Measurements from ENCODE around the gene HNRNPUL1. TPM values are rescaled to one million over a fixed set of nuclear protein-coding genes. Genes with fewer than 3 reads are reported as not detected.

HNRNPUL1 gene
- total and polyA plus RNA-seq, 4 donors, result 64.3 to 190 (median 136) TPM

- no peak for DNase-seq (ENCODE audit: low read depth in 4 of 6, low spot score in 6 of 6)
- Histone ChIP-seq H3K4me3 (ENCODE audit: low read depth, low read length) (no peak overlapping the region), H3K4me1 (ENCODE audit: control insufficient read depth, insufficient read depth, low read length) (no peaks in the 10 kb centered on the region), H3K27me3 (ENCODE audit: control insufficient read depth, insufficient read depth, low read length) (no peaks in the 10 kb centered on the region), H3K27ac (ENCODE audit: low read depth, low read length) (no peak overlapping the region), H3K9me3 (ENCODE audit: control insufficient read depth, insufficient read depth, low read length) (no peaks in the 10 kb centered on the region), H3K36me3 (ENCODE audit: control insufficient read depth, insufficient read depth, low read length) (peaks cover 32% of the 10 kb centered on the region)
- 90% methylated on average over 2 of the region's 4 CpGs for WGBS (ENCODE audit: insufficient coverage)
Observed at GRCh38 chr19:41248895-41249294, 15.3 kb upstream of the HNRNPUL1 start.

- Histone ChIP-seq H3K36me3 (ENCODE audit: control insufficient read depth, insufficient read depth, low read length) (peaks cover 34% of the 10 kb centered on the region), H3K4me1 (ENCODE audit: control insufficient read depth, insufficient read depth, low read length) (no peaks in the 10 kb centered on the region), H3K27ac (ENCODE audit: low read depth, low read length) (no peak overlapping the region), H3K9me3 (ENCODE audit: control insufficient read depth, insufficient read depth, low read length) (no peaks in the 10 kb centered on the region), H3K4me3 (ENCODE audit: low read depth, low read length) (no peak overlapping the region), H3K27me3 (ENCODE audit: control insufficient read depth, insufficient read depth, low read length) (no peaks in the 10 kb centered on the region)
- DNase-seq (ENCODE audit: low read depth in 4 of 6, low spot score in 6 of 6), result no peak
- WGBS (ENCODE audit: insufficient coverage), result 90% methylated on average over 2 of the region's 9 CpGs
Observed at GRCh38 chr19:41249707-41250423, 14.3 kb upstream of the HNRNPUL1 start.

DNA sequence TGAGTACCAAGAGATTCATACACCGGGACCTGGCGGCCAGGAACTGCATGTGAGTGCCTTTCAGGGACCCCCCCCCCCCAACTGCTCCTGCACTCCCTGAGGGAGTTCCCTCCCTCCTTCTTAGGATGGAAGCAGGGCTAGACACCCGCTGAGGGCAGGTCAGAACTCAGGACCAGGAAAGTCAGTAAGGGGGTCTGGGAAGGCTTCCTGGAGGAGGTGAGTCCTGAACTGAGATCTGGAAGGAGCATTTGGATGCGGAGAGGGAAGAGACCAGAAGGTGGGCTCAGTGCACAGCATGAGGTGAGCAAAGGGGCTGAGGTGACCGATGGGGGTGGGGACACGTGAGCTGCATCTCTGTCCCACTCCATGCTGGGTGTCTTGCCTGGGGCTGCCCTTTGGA, 10.5 kb upstream of the HNRNPUL1 start:
- no peak for DNase-seq (ENCODE audit: low read depth in 4 of 6, low spot score in 6 of 6)
- H3K4me1 ChIP-seq (ENCODE audit: control insufficient read depth, insufficient read depth, low read length), result no peaks in the 10 kb centered on the region
- peaks cover 38% of the 10 kb centered on the region for H3K36me3 ChIP-seq (ENCODE audit: control insufficient read depth, insufficient read depth, low read length)
- no peak overlapping the region for H3K27ac ChIP-seq (ENCODE audit: low read depth, low read length)
- H3K4me3 ChIP-seq (ENCODE audit: low read depth, low read length), result no peak overlapping the region
- H3K9me3 ChIP-seq (ENCODE audit: control insufficient read depth, insufficient read depth, low read length), result no peaks in the 10 kb centered on the region
- no peaks in the 10 kb centered on the region for H3K27me3 ChIP-seq (ENCODE audit: control insufficient read depth, insufficient read depth, low read length)
- WGBS (ENCODE audit: insufficient coverage), result 93% methylated on average over 3 of the region's 6 CpGs

DNA sequence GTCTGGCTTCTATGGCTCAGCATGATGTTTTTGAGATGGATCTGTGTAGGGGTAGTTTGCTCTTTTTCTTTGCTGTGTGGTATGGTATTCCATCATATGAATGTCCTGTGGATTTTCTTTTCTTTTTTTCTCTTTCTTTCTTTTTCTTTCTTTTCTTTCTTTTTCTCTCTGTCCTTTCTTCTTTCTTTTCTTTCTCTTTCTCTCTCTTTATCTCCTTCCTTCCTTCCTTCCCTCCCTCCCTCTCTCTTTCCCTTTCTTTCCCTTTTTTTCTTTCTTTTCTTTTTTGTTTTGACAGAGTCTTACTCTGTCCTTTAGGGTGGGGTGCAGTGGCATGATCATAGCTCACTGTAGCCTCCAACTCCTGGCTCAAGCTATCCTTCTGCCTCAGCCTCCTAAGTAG, 9.0 kb upstream of the HNRNPUL1 start:
- Histone ChIP-seq H3K9me3 (ENCODE audit: control insufficient read depth, insufficient read depth, low read length) (no peaks in the 10 kb centered on the region), H3K27me3 (ENCODE audit: control insufficient read depth, insufficient read depth, low read length) (no peaks in the 10 kb centered on the region), H3K27ac (ENCODE audit: low read depth, low read length) (no peak overlapping the region), H3K4me1 (ENCODE audit: control insufficient read depth, insufficient read depth, low read length) (no peaks in the 10 kb centered on the region), H3K4me3 (ENCODE audit: low read depth, low read length) (no peak overlapping the region), H3K36me3 (ENCODE audit: control insufficient read depth, insufficient read depth, low read length) (peaks cover 38% of the 10 kb centered on the region)
- DNase-seq (ENCODE audit: low read depth in 4 of 6, low spot score in 6 of 6), result no peak

- H3K27ac ChIP-seq (ENCODE audit: low read depth, low read length), result peak overlapping the region; percentile 100
- H3K36me3 ChIP-seq (ENCODE audit: control insufficient read depth, insufficient read depth, low read length), result peaks cover 17% of the 10 kb centered on the region
- no peaks in the 10 kb centered on the region for H3K27me3 ChIP-seq (ENCODE audit: control insufficient read depth, insufficient read depth, low read length)
- peaks cover 34% of the 10 kb centered on the region for H3K4me1 ChIP-seq (ENCODE audit: control insufficient read depth, insufficient read depth, low read length)
- peak overlapping the region; percentile 83 for H3K4me3 ChIP-seq (ENCODE audit: low read depth, low read length)
- 64% methylated on average over 9 of the region's 10 CpGs for WGBS (ENCODE audit: insufficient coverage)
- DNase-seq (ENCODE audit: low read depth in 4 of 6, low spot score in 6 of 6), result no peak
- no peaks in the 10 kb centered on the region for H3K9me3 ChIP-seq (ENCODE audit: control insufficient read depth, insufficient read depth, low read length)
Observed at GRCh38 chr19:41261474-41262190, 2.5 kb upstream of the HNRNPUL1 start.

DNA sequence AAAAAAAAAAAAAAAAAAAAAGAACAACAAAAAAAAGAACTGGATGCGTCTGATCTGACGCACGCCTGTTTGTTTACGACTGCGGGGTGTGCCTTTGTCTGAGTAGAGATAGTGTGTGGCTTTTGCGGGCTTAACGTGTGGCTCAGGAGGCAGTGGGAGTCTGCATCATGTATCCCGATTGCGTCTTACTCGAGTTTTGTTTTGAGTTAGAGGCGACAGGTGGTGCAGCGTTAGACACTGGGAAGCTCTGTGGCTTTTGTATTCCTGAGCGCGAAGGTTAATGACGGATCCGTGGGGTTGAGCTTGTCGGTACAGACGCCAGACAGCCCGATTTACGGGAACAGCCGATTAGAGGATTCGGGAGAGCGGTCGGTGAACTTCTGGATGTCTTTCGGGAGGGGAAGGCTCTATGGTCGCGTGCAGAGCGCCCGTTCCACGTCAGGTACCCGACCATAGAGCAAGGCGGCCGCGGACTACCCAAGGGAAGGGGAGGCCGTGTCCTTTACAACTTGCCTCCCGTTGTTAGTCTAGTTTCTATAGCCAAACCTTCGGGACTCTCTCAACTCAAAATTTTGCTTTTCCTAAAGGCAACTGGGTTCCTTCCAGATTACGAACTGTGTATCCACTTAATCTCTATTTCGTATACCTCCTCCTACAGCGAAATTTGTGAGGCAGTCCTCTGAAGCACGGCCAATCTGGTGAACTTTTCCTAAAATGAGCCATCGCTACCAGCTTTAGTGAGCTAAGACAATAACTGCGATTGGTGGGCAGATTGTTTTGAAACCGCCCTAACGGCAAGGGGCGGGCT, 926 bp upstream of the HNRNPUL1 start:
- WGBS (ENCODE audit: insufficient coverage), result under 1% methylated on average over 43 of the region's 46 CpGs
- peaks cover 13% of the 10 kb centered on the region for H3K36me3 ChIP-seq (ENCODE audit: control insufficient read depth, insufficient read depth, low read length)
- H3K4me1 ChIP-seq (ENCODE audit: control insufficient read depth, insufficient read depth, low read length), result peaks cover 34% of the 10 kb centered on the region
- H3K27me3 ChIP-seq (ENCODE audit: control insufficient read depth, insufficient read depth, low read length), result no peaks in the 10 kb centered on the region
- no peak for DNase-seq (ENCODE audit: low read depth in 4 of 6, low spot score in 6 of 6)
- peak overlapping the region; percentile 100 for H3K27ac ChIP-seq (ENCODE audit: low read depth, low read length)
- peak overlapping the region; percentile 83 for H3K4me3 ChIP-seq (ENCODE audit: low read depth, low read length)
- H3K9me3 ChIP-seq (ENCODE audit: control insufficient read depth, insufficient read depth, low read length), result no peaks in the 10 kb centered on the region

- Histone ChIP-seq H3K27ac (ENCODE audit: low read depth, low read length) (peak overlapping the region; percentile 98), H3K4me3 (ENCODE audit: low read depth, low read length) (peak overlapping the region; percentile 83), H3K9me3 (ENCODE audit: control insufficient read depth, insufficient read depth, low read length) (no peaks in the 10 kb centered on the region), H3K27me3 (ENCODE audit: control insufficient read depth, insufficient read depth, low read length) (no peaks in the 10 kb centered on the region), H3K36me3 (ENCODE audit: control insufficient read depth, insufficient read depth, low read length) (peaks cover 21% of the 10 kb centered on the region), H3K4me1 (ENCODE audit: control insufficient read depth, insufficient read depth, low read length) (peaks cover 34% of the 10 kb centered on the region)
- DNase-seq (ENCODE audit: low read depth in 4 of 6, low spot score in 6 of 6), result peak in 2 of 6 donors; percentile 67 to 70
- WGBS (ENCODE audit: insufficient coverage), result under 1% methylated on average over 75 of the region's 75 CpGs
Observed at GRCh38 chr19:41264581-41265394, 616 bp downstream of the HNRNPUL1 start.

- Histone ChIP-seq H3K36me3 (ENCODE audit: control insufficient read depth, insufficient read depth, low read length) (peaks cover 28% of the 10 kb centered on the region), H3K4me1 (ENCODE audit: control insufficient read depth, insufficient read depth, low read length) (peaks cover 34% of the 10 kb centered on the region), H3K27me3 (ENCODE audit: control insufficient read depth, insufficient read depth, low read length) (no peaks in the 10 kb centered on the region), H3K27ac (ENCODE audit: low read depth, low read length) (peak overlapping the region; percentile 98), H3K9me3 (ENCODE audit: control insufficient read depth, insufficient read depth, low read length) (no peaks in the 10 kb centered on the region), H3K4me3 (ENCODE audit: low read depth, low read length) (peak overlapping the region; percentile 83)
- DNase-seq (ENCODE audit: low read depth in 4 of 6, low spot score in 6 of 6), result peak in 2 of 6 donors; percentile 13 to 41
- WGBS (ENCODE audit: insufficient coverage), result 3% methylated on average over 14 of the region's 17 CpGs
Observed at GRCh38 chr19:41265395-41266153, 1.4 kb downstream of the HNRNPUL1 start.

Measured in spinal cord (tissue), 10 donors.